Keratinocyte (primary cell): ENCODE data around the gene MPO. TPM values are rescaled to one million over a fixed set of nuclear protein-coding genes. Genes with fewer than 3 reads are reported as not detected.

Experiments used
- DNase-seq: peaks from one replicate; pipeline ENCODE4 v3.0.0-alpha.2; 2011; ENCODE audit warnings: low read depth, missing footprints, low spot score
- FAIRE-seq: peaks from 2 replicates; lab custom pipeline; 2011; peaks lifted over from hg19 to GRCh38; lab: Jason Lieb, UNC
- H2AFZ ChIP-seq: 2 replicates; pipeline ENCODE4 v1.6.0; 2012; ENCODE audit warnings: low read length, control low read depth, inconsistent platforms; ENCODE audit not compliant: control insufficient read depth
- H3K27ac ChIP-seq: 2 replicates; pipeline ENCODE4 v1.5.1; 2011; ENCODE audit warnings: low read length; ENCODE audit not compliant: control insufficient read depth, insufficient read depth
- H3K27me3 ChIP-seq: 3 replicates; pipeline ENCODE4 v1.6.0; 2011; ENCODE audit warnings: low read length; ENCODE audit not compliant: control insufficient read depth, insufficient read depth; ENCODE audit errors: extremely low read depth
- H3K36me3 ChIP-seq, 2 experiments: 2 replicates in 1 of 2; 3 replicates in 1 of 2; pipeline ENCODE4 v1.5.1; 2011; ENCODE audit warnings: low read length in 2 of 2, mild to moderate bottlenecking in 1 of 2; ENCODE audit not compliant: control insufficient read depth in 2 of 2, insufficient read depth in 2 of 2; ENCODE audit errors: extremely low read depth in 1 of 2
- H3K4me1 ChIP-seq: 3 replicates; pipeline ENCODE4 v1.5.1; 2011; ENCODE audit warnings: low read length; ENCODE audit not compliant: control insufficient read depth, insufficient read depth; ENCODE audit errors: extremely low read depth
- H3K4me2 ChIP-seq: 3 replicates; pipeline ENCODE4 v1.6.0; 2011; ENCODE audit warnings: low read depth, low read length; ENCODE audit not compliant: control insufficient read depth, insufficient read depth; ENCODE audit errors: extremely low read depth
- H3K4me3 ChIP-seq, 3 experiments: fragments of 200-600 bp in 1 of 3; sonication (generic) in 1 of 3; 2 replicates in 2 of 3; 3 replicates in 1 of 3; pipeline ENCODE4 v1.5.1; 2011 to 2016; ENCODE audit warnings: low read length in 3 of 3, mild to moderate bottlenecking in 3 of 3, control low read depth in 2 of 3, inconsistent platforms in 1 of 3, low read depth in 1 of 3, mixed read lengths in 1 of 3, mixed run types in 1 of 3, moderate library complexity in 1 of 3; ENCODE audit not compliant: control insufficient read depth in 2 of 3, insufficient read depth in 2 of 3; ENCODE audit errors: extremely low read depth in 1 of 3
- H3K79me2 ChIP-seq: 2 replicates; pipeline ENCODE4 v1.6.0; 2012; ENCODE audit warnings: low read length; ENCODE audit not compliant: control insufficient read depth, insufficient read depth
- H3K9ac ChIP-seq: 3 replicates; pipeline ENCODE4 v1.6.0; 2011; ENCODE audit warnings: low read length; ENCODE audit not compliant: control insufficient read depth, insufficient read depth; ENCODE audit errors: extremely low read depth
- H3K9me1 ChIP-seq: 3 replicates; pipeline ENCODE4 v1.6.0; 2011; ENCODE audit warnings: low read length; ENCODE audit not compliant: control insufficient read depth, insufficient read depth; ENCODE audit errors: extremely low read depth
- H3K9me3 ChIP-seq: 2 replicates; pipeline ENCODE4 v1.5.1; 2012; ENCODE audit warnings: low read depth, low read length; ENCODE audit not compliant: control insufficient read depth
- H4K20me1 ChIP-seq: 3 replicates; pipeline ENCODE4 v1.6.0; 2011; ENCODE audit warnings: low read length; ENCODE audit not compliant: control insufficient read depth, insufficient read depth; ENCODE audit errors: extremely low read depth
- CTCF ChIP-seq, 3 experiments: IDR thresholded peaks in 1 of 3; conservative IDR thresholded peaks in 1 of 3; optimal IDR thresholded peaks in 1 of 3; 2 replicates in 2 of 3; 3 replicates in 1 of 3; pipeline versions ENCODE3 to v1.5.1; 2011; ENCODE audit warnings: low read length in 3 of 3, mild to moderate bottlenecking in 3 of 3, moderate library complexity in 2 of 3, control low read depth in 1 of 3, inconsistent platforms in 1 of 3; ENCODE audit not compliant: insufficient read depth in 2 of 3; ENCODE audit errors: extremely low read depth in 1 of 3
- EZH2 ChIP-seq: IDR thresholded peaks from one replicate; pipeline ENCODE4 v1.6.1; 2012; ENCODE audit warnings: inconsistent platforms, mild to moderate bottlenecking, low read length, moderate library complexity
- dilution Hi-C: fragments of 300-500 bp; cut with MboI; formaldehyde crosslinking; loops from one replicate; pipeline ENCODE4 v1.7.0; 2020; ENCODE audit warnings: low sequenced_read_pairs; ENCODE audit not compliant: extremely low pct_ligation_motif_present
- polyA plus RNA-seq, 5 experiments: library from polyadenylated mRNA; depleted of rRNA in 3 of 5; stranded (reverse) in 3 of 5; stranded (forward) in 1 of 5; unstranded in 1 of 5; fragments of >200 nt; gene quantifications; 1 replicate in 1 of 5; 2 replicates in 3 of 5; 3 replicates in 1 of 5; pipeline versions ENCODE4 v1.2.1 to v1.2.3, GENCODE V29; 2011 to 2012; ENCODE audit warnings: missing spikeins in 2 of 5, low read depth in 1 of 5, low replicate concordance in 1 of 5

MPO gene
- polyA plus RNA-seq, 1 donor (not counting 4 experiments of a cell fraction or from before 2014, with no cell fraction given): not detected

- H3K36me3 ChIP-seq: no peaks in the 10 kb centered on the region
- H3K79me2 ChIP-seq: no peaks in the 10 kb centered on the region
- no peak for FAIRE-seq
- H3K9me3 ChIP-seq: no peaks in the 10 kb centered on the region
- no peak for TF ChIP-seq CTCF (optimal IDR thresholded peaks at IDR 0.05 in 1 of 3, IDR thresholded peaks at IDR 0.05 in 1 of 3, conservative IDR thresholded peaks at IDR 0.05 in 1 of 3; ENCODE audit: extremely low read depth in 1 of 3, insufficient read depth in 2 of 3, low read length in 3 of 3)
- no peak for TF ChIP-seq EZH2
- peaks cover 5% of the 10 kb centered on the region for H3K4me1 ChIP-seq
- no peak overlapping the region for H3K9ac ChIP-seq
- peaks cover 37% of the 10 kb centered on the region for H3K27me3 ChIP-seq
- no peaks in the 10 kb centered on the region for H4K20me1 ChIP-seq
- DNase-seq: no peak
- no peak overlapping the region for H3K4me2 ChIP-seq
- dilution Hi-C loops: no loop called here
- no peak overlapping the region for H2AFZ ChIP-seq
- no peak overlapping the region for H3K27ac ChIP-seq
- no peaks in the 10 kb centered on the region for H3K9me1 ChIP-seq
- H3K4me3 ChIP-seq: no peak overlapping the region
Measured at GRCh38 chr17:58252141-58252540, 28.6 kb downstream of the MPO start.

DNA sequence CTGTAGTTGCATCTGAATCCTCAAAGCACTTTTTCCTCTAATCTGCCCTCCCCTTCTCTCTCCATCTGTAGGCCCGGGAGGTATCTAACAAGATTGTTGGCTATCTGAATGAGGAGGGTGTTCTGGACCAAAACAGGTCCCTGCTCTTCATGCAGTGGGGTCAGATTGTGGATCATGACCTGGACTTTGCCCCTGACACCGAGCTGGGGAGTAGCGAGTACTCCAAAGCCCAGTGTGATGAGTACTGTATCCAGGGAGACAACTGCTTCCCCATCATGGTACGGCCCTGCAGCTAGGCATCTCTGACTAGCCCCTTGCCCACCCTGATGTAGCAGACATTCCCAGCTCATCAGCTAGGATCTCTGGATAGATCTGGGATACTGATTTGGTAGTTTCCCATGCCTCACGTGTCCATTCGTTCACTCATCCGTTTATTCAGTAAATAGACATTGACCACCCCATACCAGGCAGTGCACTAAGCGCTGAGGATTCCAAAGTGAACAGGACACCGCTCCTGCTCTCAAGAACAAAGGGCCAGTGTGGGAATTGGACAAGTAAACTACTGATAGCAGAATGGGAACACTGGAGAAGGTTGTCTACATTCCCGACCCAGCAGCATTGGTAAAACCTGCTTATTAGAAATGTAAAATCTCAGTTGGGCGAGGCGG, 30.3 kb downstream of the MPO start:
- H3K9me3 ChIP-seq: no peaks in the 10 kb centered on the region
- H3K36me3 ChIP-seq: no peaks in the 10 kb centered on the region
- H4K20me1 ChIP-seq: no peaks in the 10 kb centered on the region
- no peak overlapping the region for H3K9ac ChIP-seq
- dilution Hi-C loops: no loop called here
- no peak for DNase-seq
- H3K4me2 ChIP-seq: no peak overlapping the region
- FAIRE-seq: no peak
- H3K27ac ChIP-seq: no peak overlapping the region
- TF ChIP-seq EZH2 (no peak), CTCF (optimal IDR thresholded peaks at IDR 0.05 in 1 of 3, IDR thresholded peaks at IDR 0.05 in 1 of 3, conservative IDR thresholded peaks at IDR 0.05 in 1 of 3; ENCODE audit: extremely low read depth in 1 of 3, insufficient read depth in 2 of 3, low read length in 3 of 3) (no peak)
- no peak overlapping the region for H2AFZ ChIP-seq
- H3K4me3 ChIP-seq: no peak overlapping the region
- no peaks in the 10 kb centered on the region for H3K79me2 ChIP-seq
- H3K4me1 ChIP-seq: peaks cover 5% of the 10 kb centered on the region
- peaks cover 38% of the 10 kb centered on the region for H3K27me3 ChIP-seq
- no peaks in the 10 kb centered on the region for H3K9me1 ChIP-seq
